Prostate gland (tissue), 2 donors: ENCODE results near the gene FEN1. TPM values are rescaled to one million over a fixed set of nuclear protein-coding genes. Genes with fewer than 3 reads are reported as not detected.

Experiments
- DNase-seq: peaks from one replicate; pipeline ENCODE4 v3.0.0-alpha.2; 2019; ENCODE audit warnings: low spot score
- H3K27ac ChIP-seq, 2 donors: fragments of 200-600 bp; sonication (generic); 2 replicates each; pipeline ENCODE4 v1.5.1; 2017 to 2019
- H3K27me3 ChIP-seq: fragments of 200-600 bp; sonication (generic); replicated peaks from 2 replicates; pipeline ENCODE4 v1.5.1; 2019; ENCODE audit not compliant: insufficient read depth
- H3K36me3 ChIP-seq, 2 donors: fragments of 200-600 bp; sonication (generic); 1 replicate in 1 of 2; 2 replicates in 1 of 2; pipeline versions ENCODE4 v1.5.1 to v1.8.1; 2017 to 2019
- H3K4me1 ChIP-seq: fragments of 200-600 bp; sonication (generic); replicated peaks from 2 replicates; pipeline ENCODE4 v1.5.1; 2019
- H3K4me3 ChIP-seq, 2 donors: fragments of 200-600 bp; sonication (generic); 2 replicates each; pipeline ENCODE4 v1.5.1; 2017 to 2019
- H3K9me3 ChIP-seq: fragments of 200-600 bp; sonication (generic); 2 replicates; pipeline ENCODE4 v1.5.1; 2017
- CTCF ChIP-seq, 4 experiments: fragments of 200-600 bp in 2 of 4; fragments of 450-650 bp in 2 of 4; sonication (generic) in 2 of 4; IDR thresholded peaks; 1 replicate in 3 of 4; 2 replicates in 1 of 4; pipeline ENCODE4 v1.5.1; 2016 to 2019; ENCODE audit warnings: antibody characterized with exemption in 4 of 4, mild to moderate bottlenecking in 2 of 4, moderate library complexity in 2 of 4
- POLR2A ChIP-seq: fragments of 450-650 bp; IDR thresholded peaks from one replicate; pipeline ENCODE4 v1.6.1; 2016; ENCODE audit warnings: antibody characterized with exemption, mild to moderate bottlenecking
- POLR2AphosphoS5 ChIP-seq: sonication (generic); formaldehyde crosslinking; IDR thresholded peaks from one replicate; pipeline ENCODE4 v1.6.1; 2017; ENCODE audit warnings: antibody characterized with exemption
- WGBS: methylation state at CpG from one replicate; pipeline ENCODE4 v1.1.5; 2018; 5-methylcytosine and 5-hydroxymethylcytosine counted together
- intact Hi-C: fragments of 100-400 bp; cut with DNase I; formaldehyde crosslinking; loops from one replicate; pipeline ENCODE4 v1.14.2; 2022
- total RNA-seq, 2 donors: library from RNA; depleted of rRNA; stranded (reverse); fragments of >200 nt; gene quantifications; one replicate each; pipeline ENCODE4 v1.1.0, GENCODE V29; 2016

The FEN1 gene
- total RNA-seq, 2 donors from 2014 or later, result 12.8 to 18.4 TPM

GRCh38 chr11:61782299-61782698 is 10.4 kb upstream of the FEN1 start:
- Histone ChIP-seq H3K36me3 (peaks cover 0 to 15% of the 10 kb centered on the region in 2 donors), H3K27me3 (no peaks in the 10 kb centered on the region), H3K9me3 (no peaks in the 10 kb centered on the region), H3K27ac (no peak overlapping the region), H3K4me1 (no peaks in the 10 kb centered on the region), H3K4me3 (no peak overlapping the region)
- intact Hi-C loops, result no loop called here
- WGBS, result 84% methylated on average over 3 of the region's 3 CpGs
- no peak for DNase-seq
- TF ChIP-seq POLR2AphosphoS5 (no peak), CTCF (IDR thresholded peaks at IDR 0.05) (no peak), POLR2A (no peak)

DNA sequence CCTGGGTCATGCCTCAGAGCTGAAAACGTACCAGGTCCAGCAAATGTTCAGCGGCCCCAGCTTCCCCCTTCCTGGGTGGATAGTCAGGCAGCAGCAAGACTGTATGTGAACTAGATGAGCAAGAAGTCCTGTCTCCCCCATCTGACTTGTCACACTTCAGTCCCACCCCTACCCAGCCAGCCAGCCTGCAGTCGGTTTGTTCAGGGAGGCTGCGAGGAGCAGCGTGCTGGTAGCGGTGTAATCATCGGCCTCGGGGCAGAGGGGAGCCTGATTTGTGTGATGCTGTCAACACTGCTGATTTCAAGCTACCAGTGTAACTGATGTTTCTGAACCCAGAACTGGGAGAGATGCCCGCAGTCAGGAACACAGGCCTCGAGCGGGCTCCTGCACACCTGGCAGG is 9.9 kb upstream of the FEN1 start:
- H3K27ac ChIP-seq, result no peak overlapping the region
- no peak overlapping the region for H3K4me3 ChIP-seq
- H3K4me1 ChIP-seq, result no peaks in the 10 kb centered on the region
- peaks cover 0 to 17% of the 10 kb centered on the region in 2 donors for H3K36me3 ChIP-seq
- H3K27me3 ChIP-seq, result no peaks in the 10 kb centered on the region
- no peak for DNase-seq
- intact Hi-C loops, result no loop called here
- WGBS, result 84% methylated on average over 11 of the region's 11 CpGs
- TF ChIP-seq CTCF (IDR thresholded peaks at IDR 0.05) (no peak), POLR2A (no peak), POLR2AphosphoS5 (no peak)
- no peaks in the 10 kb centered on the region for H3K9me3 ChIP-seq

- H3K27ac ChIP-seq, result no peak overlapping the region
- 66% methylated on average over 13 of the region's 13 CpGs for WGBS
- H3K27me3 ChIP-seq, result no peaks in the 10 kb centered on the region
- H3K9me3 ChIP-seq, result no peaks in the 10 kb centered on the region
- TF ChIP-seq CTCF (IDR thresholded peaks at IDR 0.05) (no peak), POLR2AphosphoS5 (no peak), POLR2A (no peak)
- H3K4me1 ChIP-seq, result no peaks in the 10 kb centered on the region
- H3K36me3 ChIP-seq, result peaks cover 0 to 21% of the 10 kb centered on the region in 2 donors
- H3K4me3 ChIP-seq, result no peak overlapping the region
- intact Hi-C loops, result no loop called here
- DNase-seq, result no peak
Observed at GRCh38 chr11:61783717-61784505, 8.8 kb upstream of the FEN1 start.

GRCh38 chr11:61784506-61784805 is 8.3 kb upstream of the FEN1 start:
- H3K9me3 ChIP-seq, result no peaks in the 10 kb centered on the region
- intact Hi-C loops, result no loop called here
- no peak overlapping the region for H3K4me3 ChIP-seq
- TF ChIP-seq POLR2AphosphoS5 (no peak), CTCF (IDR thresholded peaks at IDR 0.05) (no peak), POLR2A (no peak)
- H3K36me3 ChIP-seq, result peaks cover 2 to 21% of the 10 kb centered on the region in 2 donors
- H3K27ac ChIP-seq, result no peak overlapping the region
- DNase-seq, result no peak
- 80% methylated on average over 7 of the region's 7 CpGs for WGBS
- H3K27me3 ChIP-seq, result no peaks in the 10 kb centered on the region
- no peaks in the 10 kb centered on the region for H3K4me1 ChIP-seq

DNA sequence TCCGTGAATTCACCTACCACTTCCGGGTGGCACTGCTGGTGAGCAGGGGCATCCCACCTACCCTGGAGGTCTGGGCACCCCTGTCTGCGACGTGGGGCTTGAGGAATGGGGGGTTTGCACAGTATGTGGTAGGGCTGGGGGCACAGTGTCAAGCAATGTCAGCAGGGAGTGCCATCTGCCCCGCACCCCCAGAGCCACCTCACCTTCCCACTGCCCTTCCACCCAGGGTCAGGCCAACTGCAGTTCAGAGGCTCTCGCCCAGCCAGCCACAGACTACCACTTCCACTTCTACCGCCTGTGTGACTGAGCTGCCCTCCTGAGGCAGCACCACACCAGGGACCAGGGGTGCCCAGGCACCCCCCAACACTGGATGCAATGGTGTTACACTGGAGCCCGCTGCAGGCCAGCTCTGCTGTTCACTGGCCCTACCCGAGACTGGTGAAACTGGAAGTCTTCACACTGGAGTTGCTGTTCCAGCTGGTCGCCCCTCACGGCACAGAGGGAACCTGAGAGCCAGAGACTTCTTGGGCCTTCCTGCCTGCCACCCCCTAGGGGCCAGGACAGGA is 6.8 kb upstream of the FEN1 start:
- no peak overlapping the region for H3K4me3 ChIP-seq
- WGBS, result 84% methylated on average over 11 of the region's 11 CpGs
- H3K27ac ChIP-seq, result no peak overlapping the region
- DNase-seq, result no peak
- H3K27me3 ChIP-seq, result no peaks in the 10 kb centered on the region
- TF ChIP-seq POLR2A, result no peak
- no peak for TF ChIP-seq POLR2AphosphoS5
- TF ChIP-seq CTCF (IDR thresholded peaks at IDR 0.05), result no peak
- peaks cover 5 to 21% of the 10 kb centered on the region in 2 donors for H3K36me3 ChIP-seq
- H3K9me3 ChIP-seq, result no peaks in the 10 kb centered on the region
- intact Hi-C loops, result no loop called here
- no peaks in the 10 kb centered on the region for H3K4me1 ChIP-seq
